ENCODE data around the gene CALN1.

Gene CALN1

GRCh38 chr7:72038022-72038732, 374.0 kb downstream of the CALN1 start:
- Histone ChIP-seq H3K4me1 (ENCODE audit: low read length) (no peaks in the 10 kb centered on the region), H4K20me1 (ENCODE audit: insufficient read depth, low read length) (no peaks in the 10 kb centered on the region), H2AFZ (ENCODE audit: low read length) (no peak overlapping the region), H3K9ac (ENCODE audit: low read length) (no peak overlapping the region), H3K4me3 (ENCODE audit: low read length) (no peak overlapping the region), H3F3A (ENCODE audit: insufficient read depth, low read length) (no peaks in the 10 kb centered on the region), H3K9me2 (replicated peaks; ENCODE audit: insufficient read depth, low read length) (no peaks in the 10 kb centered on the region), H3K4me2 (ENCODE audit: low read depth, low read length) (no peak overlapping the region), H3K79me2 (ENCODE audit: low read length) (no peaks in the 10 kb centered on the region), H3K36me3 (replicated peaks; ENCODE audit: insufficient read depth, low read length) (no peaks in the 10 kb centered on the region), H3K27ac (ENCODE audit: low read length) (no peak overlapping the region), H3K27me3 (replicated peaks; ENCODE audit: insufficient read depth, low read length) (no peaks in the 10 kb centered on the region), H3K9me3 (replicated peaks; ENCODE audit: insufficient read depth, low read length) (no peaks in the 10 kb centered on the region)
- no peak for DNase-seq
- TF ChIP-seq EZH2phosphoT487 (IDR thresholded peaks at IDR 0.05; ENCODE audit: low read length) = no peak
- TF ChIP-seq CTCF (IDR thresholded peaks at IDR 0.05; ENCODE audit: low read length) = no peak
- no peak for TF ChIP-seq EZH2 (optimal IDR thresholded peaks at IDR 0.05; ENCODE audit: low read depth, low read length)

- Histone ChIP-seq H3K9me3 (replicated peaks; ENCODE audit: insufficient read depth, low read length) (no peaks in the 10 kb centered on the region), H2AFZ (ENCODE audit: low read length) (no peak overlapping the region), H3K4me2 (ENCODE audit: low read depth, low read length) (no peak overlapping the region), H3K27ac (ENCODE audit: low read length) (no peak overlapping the region), H3K79me2 (ENCODE audit: low read length) (no peaks in the 10 kb centered on the region), H3F3A (ENCODE audit: insufficient read depth, low read length) (no peaks in the 10 kb centered on the region), H3K36me3 (replicated peaks; ENCODE audit: insufficient read depth, low read length) (no peaks in the 10 kb centered on the region), H3K4me1 (ENCODE audit: low read length) (no peaks in the 10 kb centered on the region), H3K4me3 (ENCODE audit: low read length) (no peak overlapping the region), H3K9ac (ENCODE audit: low read length) (no peak overlapping the region), H3K27me3 (replicated peaks; ENCODE audit: insufficient read depth, low read length) (no peaks in the 10 kb centered on the region), H3K9me2 (replicated peaks; ENCODE audit: insufficient read depth, low read length) (no peaks in the 10 kb centered on the region), H4K20me1 (ENCODE audit: insufficient read depth, low read length) (no peaks in the 10 kb centered on the region)
- TF ChIP-seq EZH2 (optimal IDR thresholded peaks at IDR 0.05; ENCODE audit: low read depth, low read length) = no peak
- no peak for TF ChIP-seq EZH2phosphoT487 (IDR thresholded peaks at IDR 0.05; ENCODE audit: low read length)
- TF ChIP-seq CTCF (IDR thresholded peaks at IDR 0.05; ENCODE audit: low read length) = no peak
- no peak for DNase-seq
Measured at GRCh38 chr7:72037516-72037915, 374.6 kb downstream of the CALN1 start.

- H3K4me3 ChIP-seq (ENCODE audit: low read length) = no peak overlapping the region
- H3K9me2 ChIP-seq (replicated peaks; ENCODE audit: insufficient read depth, low read length) = no peaks in the 10 kb centered on the region
- H4K20me1 ChIP-seq (ENCODE audit: insufficient read depth, low read length) = no peaks in the 10 kb centered on the region
- no peak overlapping the region for H3K4me2 ChIP-seq (ENCODE audit: low read depth, low read length)
- no peak overlapping the region for H2AFZ ChIP-seq (ENCODE audit: low read length)
- H3K36me3 ChIP-seq (replicated peaks; ENCODE audit: insufficient read depth, low read length) = no peaks in the 10 kb centered on the region
- H3K9ac ChIP-seq (ENCODE audit: low read length) = no peak overlapping the region
- TF ChIP-seq EZH2 (optimal IDR thresholded peaks at IDR 0.05; ENCODE audit: low read depth, low read length) (no peak), EZH2phosphoT487 (IDR thresholded peaks at IDR 0.05; ENCODE audit: low read length) (no peak), CTCF (IDR thresholded peaks at IDR 0.05; ENCODE audit: low read length) (no peak)
- H3F3A ChIP-seq (ENCODE audit: insufficient read depth, low read length) = no peaks in the 10 kb centered on the region
- H3K27ac ChIP-seq (ENCODE audit: low read length) = no peak overlapping the region
- DNase-seq = no peak
- H3K27me3 ChIP-seq (replicated peaks; ENCODE audit: insufficient read depth, low read length) = no peaks in the 10 kb centered on the region
- H3K4me1 ChIP-seq (ENCODE audit: low read length) = no peaks in the 10 kb centered on the region
- no peaks in the 10 kb centered on the region for H3K79me2 ChIP-seq (ENCODE audit: low read length)
- no peaks in the 10 kb centered on the region for H3K9me3 ChIP-seq (replicated peaks; ENCODE audit: insufficient read depth, low read length)
Measured at GRCh38 chr7:72035266-72035665, 376.9 kb downstream of the CALN1 start.
